ENCODE measurements around the gene BAIAP2L1.

Gene BAIAP2L1

DNA sequence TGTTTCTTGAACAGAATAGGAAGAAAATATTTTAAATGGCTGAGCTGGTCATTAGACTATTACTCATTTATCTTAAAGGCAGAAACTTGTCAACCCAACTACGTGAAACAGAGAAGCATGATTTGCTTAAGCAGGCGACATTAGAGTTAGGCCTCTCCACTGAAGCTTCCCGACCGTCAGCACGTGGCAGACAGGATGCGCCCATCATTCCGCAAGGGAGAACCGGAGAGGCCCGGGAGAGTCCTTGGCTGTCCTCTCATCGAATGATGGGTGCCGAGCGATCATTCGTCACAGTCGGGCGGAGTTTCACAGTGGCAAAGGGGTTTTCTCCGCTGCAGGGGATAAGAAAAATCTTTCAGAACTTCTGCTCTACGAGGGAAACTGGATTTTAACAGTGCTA, 107.6 kb downstream of the BAIAP2L1 start:
- DNase-seq (ENCODE audit: low read depth) = no peak

DNA sequence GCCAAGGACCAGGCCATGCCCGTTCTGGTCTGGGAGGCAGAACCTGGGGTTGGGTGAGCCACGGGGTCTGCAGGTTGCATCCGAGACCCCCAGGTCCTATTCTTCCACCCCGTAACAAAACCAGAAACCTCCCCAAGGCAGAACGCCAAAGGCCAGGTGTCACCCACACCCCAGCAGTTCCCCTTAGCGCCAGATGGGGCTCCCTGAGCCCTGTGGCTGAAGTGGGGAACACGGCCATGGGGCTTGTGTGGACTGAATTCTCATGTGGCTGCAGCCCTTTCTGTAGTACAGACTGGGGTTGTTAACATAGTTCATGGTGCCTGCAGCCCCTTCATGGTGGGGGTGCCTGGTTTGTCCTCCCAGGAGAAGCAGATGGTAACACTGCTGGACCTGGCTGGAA, 109.2 kb downstream of the BAIAP2L1 start:
- no peak for DNase-seq (ENCODE audit: low read depth)

DNA sequence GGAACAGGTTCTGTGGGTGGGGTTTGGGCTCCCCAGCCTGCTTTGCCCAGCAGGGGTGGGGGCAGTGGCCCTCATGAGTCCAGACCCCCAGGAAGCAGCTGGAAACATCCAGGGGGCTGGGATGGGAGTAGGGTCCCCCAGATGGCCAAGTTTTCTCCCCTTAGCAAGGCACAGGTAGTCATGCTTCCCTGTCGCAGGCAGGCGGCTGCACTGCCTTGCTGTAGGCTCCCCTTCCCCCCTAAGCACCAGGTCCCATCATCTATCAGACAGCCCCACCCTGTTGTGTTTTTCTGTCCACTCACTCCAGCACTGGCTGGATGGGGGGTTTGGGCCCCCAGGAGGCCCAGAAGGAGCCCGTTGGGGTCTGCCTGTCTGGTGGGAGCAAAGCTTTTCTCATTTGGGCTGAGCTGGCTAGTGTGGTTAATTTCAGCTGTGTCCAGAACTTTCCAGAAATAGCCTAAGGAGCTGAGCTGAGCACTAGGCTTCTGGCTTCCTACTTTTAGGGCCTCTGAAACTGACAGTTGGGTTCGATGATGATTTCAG, 111.5 kb downstream of the BAIAP2L1 start:
- no peak for DNase-seq (ENCODE audit: low read depth)

DNA sequence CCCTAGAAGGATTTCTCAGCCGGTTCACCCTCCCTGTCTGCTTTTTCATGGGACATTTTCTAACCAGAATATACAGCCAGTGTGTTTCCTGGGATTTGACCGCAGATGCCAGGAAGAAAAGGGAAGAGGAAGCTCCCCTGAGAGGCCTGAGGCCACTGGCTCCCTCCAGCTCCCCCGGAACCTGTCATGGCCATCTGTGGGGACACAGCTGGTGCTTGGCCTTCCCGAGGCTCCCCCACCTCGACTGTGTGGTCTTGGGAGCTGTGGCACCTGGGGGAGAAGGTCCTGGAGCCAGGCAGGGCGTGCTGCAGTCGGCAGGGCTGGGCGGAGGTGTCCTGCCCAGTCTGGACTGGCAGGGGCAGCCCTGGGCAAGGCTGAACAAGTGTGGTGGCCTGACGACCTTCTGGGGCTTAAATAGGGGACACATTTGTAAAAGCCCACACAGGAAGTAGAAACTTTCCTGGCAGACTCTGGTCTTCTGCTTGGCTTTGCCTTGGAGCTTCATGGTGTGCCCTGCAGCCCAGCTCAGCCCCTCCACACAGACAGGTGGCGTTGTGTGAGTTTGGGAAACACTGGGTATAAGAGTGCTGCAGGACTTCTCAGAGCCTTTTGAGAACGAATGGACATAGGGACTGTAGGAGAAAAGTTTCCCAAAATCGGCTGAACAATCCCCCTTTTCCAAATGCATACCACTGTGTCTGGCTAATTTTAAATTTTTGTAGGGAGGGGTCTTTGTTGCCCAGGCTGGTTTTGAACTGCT, 112.6 kb downstream of the BAIAP2L1 start:
- DNase-seq (ENCODE audit: low read depth) = no peak

DNA sequence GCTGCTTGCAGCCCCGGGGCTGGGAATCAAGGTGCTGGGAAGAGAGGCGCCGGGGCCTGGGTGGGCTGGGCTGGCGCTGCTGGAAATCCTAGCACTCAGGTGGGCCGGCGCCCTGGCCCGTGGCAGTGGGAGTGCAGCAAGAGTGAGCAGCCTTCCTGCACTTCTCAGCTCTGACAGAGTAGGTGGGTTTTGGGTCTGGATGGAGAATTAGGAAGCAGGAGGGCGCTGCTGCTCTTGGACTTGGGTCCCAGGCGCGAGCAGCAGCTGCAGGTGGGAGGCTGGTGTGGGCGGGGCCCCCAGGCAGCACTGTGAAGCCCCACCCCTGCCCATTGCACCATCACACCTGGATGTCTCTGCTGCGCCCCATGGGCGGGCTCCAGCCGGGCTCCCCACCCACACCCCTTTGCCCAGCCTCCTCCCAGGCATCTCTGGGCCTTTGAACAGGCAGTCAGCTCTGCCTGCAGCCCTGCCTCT, 113.4 kb downstream of the BAIAP2L1 start:
- no peak for DNase-seq (ENCODE audit: low read depth)

DNA sequence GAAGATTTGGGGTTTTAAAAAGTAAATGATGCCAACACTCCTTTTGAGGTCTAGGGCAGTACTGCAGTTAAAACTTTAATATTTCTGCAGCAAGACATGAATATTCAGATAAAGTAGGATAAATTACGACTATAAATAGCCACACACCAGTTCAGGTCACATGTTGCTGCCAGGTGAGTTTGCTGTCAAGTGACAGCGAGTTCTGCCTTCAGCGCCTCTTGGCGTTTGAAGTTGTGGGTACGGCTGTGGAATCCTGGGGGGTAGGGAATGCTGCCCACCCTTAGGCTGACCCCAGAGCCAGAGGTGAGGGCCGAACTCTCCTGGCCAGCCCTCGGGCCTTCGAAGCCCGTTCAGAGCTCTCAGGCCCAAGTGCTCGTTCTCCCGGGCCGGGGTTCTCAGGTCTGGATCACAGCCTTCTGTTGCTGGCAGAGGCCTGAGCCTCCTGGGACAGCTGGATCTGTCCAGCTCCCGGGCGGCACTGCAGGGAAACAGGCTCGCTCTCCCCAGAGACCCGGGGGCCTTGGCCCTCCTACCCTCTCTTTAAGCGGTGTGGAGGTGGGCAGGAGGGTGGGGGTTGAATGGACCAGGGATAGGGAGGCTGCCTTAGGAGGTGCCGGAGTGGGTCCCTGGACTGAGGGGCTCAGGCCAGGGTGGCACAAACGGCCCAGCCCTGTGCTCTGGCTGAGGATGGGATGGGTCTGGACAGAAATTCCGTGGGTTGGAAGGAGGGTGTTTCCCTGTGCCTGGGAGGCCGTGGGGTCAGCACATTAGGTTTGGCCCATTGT, 114.0 kb downstream of the BAIAP2L1 start:
- peak; percentile 19 for DNase-seq (ENCODE audit: low read depth)

DNA sequence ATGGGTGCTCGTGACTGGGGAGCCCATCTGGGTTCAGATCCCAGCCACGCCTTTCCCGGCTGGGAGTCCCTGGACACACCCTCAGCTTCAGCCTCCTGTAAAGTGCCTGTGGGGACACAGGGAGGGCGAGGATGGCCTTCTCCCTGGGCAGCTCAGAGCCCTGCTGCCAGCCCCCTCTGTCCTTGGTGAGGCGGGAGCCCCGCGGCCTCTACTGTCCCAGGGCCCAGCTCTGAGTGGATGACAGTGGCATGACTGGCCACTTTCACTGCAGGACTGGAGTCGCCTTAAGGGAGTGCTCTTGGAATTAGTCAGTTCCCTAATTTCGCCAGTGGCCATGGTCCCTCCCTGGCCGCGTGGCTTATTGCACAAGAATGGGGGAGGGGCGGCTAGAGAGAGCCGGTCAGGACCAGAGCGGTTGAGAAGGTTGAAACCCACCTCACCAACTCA, 114.8 kb downstream of the BAIAP2L1 start:
- peak; percentile 94 for DNase-seq (ENCODE audit: low read depth)

DNA sequence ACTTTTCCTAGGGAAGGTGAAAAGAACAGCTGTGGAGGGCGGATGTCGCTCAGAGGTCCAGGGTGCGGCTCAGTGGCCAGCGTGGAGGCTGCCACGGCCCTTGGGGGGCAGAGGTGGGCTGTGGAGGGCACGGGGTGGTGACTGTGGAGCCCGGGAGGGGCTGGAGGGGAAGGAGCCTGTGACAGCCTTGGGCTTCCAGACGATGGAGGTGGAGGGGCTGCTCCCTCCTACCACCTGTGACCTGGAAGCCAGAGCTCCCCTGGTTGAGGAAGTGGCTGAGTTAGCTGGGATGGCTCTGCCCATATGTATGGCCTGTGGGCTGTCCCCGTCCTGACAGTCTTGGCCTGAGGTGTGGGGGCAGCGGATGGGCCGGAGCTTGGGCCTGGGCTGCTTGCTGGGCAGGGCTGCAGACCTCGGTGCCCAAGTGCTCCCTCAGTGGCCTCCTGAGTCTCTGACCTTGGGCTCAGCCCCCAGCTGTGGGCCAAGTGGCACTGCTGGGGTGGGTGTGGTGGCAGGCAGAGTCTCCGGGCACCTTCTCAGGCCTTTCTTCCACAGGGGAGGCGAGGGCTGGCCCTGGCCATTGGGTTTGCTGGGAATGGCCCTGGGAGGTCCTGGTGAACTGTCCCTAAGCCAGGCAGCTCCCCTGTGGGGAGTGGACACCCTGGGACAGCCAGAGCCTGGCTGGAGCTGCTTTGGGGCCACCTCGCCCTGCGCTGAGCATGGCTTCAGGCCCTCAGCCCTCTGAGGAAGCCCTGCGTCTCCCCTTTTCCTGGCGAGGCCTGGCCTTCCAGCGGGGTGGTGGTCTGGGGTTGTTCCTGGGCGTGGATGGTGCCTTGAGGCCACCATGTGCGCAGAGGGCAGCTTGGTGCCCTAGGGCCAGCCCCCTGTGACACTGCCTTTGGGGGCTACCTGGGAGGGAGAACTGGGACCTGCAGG, 115.5 kb downstream of the BAIAP2L1 start:
- no peak for DNase-seq (ENCODE audit: low read depth)

DNA sequence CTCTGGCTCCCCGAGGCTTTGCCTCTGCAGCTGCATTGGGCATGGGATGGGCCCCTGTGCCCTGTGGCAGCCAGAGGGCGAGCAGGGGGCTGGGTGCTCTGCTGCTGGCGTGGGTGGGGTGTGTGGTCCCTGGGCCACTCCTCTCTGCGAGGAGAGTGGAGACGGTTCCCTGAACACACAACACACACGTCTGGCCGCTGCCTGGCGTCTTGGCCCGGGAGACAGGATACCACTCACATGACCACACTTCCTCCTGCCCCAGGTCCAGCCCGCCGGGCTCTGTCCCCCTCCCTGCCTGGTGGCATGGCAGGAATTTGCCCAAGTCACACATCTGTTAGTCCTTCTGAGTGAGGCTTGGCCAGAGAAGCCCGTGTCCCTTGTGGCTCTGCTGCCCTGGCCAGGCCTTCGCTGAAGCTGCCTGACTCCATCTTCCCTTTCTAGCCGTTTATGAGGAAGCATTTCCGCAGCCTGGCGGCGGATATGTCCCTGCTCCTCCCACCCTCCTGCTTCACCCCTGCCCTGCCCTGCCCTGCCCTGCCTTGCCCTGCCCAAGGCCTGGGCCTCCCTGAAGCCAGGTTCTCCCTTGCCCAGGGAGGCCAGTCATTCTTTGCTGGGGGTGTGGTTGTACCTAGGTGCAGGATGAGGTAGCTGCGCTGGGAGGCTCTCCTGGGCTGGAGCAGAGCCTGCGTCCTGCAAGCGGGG, 116.4 kb downstream of the BAIAP2L1 start:
- peak; percentile 98 for DNase-seq (ENCODE audit: low read depth)

DNA sequence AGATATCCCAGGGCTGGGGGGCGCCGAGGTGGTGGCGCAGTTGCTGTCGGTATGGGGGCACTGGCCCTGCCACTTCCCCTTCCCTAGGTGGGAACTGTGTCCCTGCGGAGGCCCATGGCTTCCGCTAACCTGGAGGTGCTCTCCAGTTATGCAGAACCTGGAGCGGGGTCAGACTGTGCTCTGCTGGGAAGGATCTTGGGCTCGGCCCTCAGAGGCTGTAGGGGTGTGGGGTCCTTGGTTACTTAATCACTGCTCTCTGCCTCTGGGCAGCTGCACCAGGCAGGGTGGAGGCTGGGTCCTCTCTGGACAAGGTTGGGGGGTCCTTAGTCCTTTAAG, 117.0 kb downstream of the BAIAP2L1 start:
- DNase-seq (ENCODE audit: low read depth) = no peak

DNA sequence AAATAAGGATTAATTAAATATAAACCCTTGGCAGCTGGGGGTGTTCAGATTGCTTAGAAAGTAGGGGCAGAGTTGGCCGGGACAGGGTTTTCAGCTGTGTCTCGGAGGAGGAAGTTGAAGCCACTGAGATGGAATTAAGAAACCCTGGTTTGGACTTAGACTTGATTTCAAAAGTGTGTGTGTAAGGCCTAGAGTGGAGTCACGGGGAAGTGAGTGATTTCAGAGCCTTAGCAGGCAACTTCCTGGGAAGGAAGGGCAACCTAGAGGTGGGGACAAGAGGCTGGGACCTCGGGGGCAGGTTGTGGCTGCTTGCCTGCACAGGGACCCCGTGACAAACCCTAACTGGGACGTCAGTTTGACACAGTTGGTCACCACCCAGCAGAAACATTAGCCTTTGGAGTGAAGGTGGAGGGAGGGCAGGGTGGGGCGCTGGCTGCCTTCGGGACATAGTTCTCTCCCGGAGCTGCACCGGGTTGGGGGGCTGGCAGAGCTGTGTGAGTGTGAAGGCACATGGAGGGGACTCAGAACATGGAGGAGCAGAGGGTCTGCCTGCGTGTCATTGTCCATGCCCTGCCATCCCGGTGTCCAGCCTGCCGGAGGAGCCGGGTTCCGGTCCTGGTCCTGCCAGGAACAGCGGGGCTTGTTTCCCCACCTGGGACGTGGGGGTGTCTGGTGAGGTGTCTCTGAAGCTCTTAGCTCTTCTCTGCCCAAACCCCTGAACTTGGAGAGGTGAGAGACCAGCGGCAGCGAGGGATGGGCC, 117.6 kb downstream of the BAIAP2L1 start:
- peak; percentile 78 for DNase-seq (ENCODE audit: low read depth)

DNA sequence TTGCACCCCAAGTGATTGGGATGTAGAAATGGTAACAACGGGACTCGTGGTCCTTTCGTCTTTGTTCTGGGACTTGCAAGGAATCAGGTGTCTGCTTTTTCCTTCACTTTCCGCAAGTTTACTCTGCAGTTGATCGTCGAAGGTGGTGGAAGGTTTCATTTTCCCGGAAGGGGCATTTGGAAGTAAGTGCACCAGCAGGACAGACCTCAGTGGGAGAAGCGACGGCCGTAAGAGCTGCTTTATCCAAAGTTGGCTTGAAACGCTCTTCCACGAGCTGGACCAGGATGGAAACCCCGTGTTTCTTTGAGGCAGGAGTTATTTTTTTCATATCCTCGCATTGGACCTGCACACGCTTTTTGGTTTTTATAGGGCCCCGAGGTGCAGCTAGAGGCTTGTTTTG, 118.2 kb downstream of the BAIAP2L1 start:
- peak; percentile 31 for DNase-seq (ENCODE audit: low read depth)

DNA sequence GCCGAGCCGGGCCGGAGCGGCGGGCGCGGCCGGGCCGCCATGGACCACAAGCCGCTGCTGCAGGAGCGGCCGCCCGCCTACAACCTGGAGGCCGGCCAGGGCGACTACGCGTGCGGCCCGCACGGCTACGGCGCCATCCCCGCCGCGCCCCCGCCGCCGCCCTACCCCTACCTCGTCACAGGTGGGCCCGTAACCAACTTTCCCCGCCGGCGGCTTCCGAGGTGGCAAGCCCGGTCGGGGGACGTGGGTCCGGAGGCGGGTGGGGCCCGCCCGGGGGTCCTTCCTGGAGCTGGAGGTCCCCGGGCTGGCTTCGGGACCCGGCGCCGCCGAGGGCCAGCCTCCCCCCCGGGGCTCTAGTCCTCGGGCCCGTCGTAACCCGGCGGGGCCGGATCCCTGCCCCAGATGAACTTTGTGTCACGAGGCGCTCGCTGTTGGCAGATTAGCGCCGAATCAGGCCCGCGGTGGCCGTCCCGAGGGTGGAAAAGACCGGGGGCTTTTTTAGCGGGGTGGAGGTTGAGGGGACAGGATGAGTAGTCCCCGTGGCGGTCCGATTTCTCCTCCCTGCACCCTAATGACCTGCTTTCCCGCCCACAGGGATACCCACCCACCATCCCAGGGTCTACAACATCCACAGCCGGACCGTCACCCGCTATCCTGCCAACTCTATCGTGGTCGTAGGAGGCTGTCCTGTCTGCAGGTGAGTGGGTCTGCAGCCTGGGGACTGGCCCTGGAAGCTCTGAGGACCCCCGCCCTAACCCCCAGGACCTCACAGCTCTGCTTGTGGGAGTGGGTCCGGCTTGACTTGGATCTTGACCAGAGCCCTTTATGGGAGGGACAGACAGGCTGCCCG, 118.9 kb downstream of the BAIAP2L1 start:
- peak; percentile 13 for DNase-seq (ENCODE audit: low read depth)

DNA sequence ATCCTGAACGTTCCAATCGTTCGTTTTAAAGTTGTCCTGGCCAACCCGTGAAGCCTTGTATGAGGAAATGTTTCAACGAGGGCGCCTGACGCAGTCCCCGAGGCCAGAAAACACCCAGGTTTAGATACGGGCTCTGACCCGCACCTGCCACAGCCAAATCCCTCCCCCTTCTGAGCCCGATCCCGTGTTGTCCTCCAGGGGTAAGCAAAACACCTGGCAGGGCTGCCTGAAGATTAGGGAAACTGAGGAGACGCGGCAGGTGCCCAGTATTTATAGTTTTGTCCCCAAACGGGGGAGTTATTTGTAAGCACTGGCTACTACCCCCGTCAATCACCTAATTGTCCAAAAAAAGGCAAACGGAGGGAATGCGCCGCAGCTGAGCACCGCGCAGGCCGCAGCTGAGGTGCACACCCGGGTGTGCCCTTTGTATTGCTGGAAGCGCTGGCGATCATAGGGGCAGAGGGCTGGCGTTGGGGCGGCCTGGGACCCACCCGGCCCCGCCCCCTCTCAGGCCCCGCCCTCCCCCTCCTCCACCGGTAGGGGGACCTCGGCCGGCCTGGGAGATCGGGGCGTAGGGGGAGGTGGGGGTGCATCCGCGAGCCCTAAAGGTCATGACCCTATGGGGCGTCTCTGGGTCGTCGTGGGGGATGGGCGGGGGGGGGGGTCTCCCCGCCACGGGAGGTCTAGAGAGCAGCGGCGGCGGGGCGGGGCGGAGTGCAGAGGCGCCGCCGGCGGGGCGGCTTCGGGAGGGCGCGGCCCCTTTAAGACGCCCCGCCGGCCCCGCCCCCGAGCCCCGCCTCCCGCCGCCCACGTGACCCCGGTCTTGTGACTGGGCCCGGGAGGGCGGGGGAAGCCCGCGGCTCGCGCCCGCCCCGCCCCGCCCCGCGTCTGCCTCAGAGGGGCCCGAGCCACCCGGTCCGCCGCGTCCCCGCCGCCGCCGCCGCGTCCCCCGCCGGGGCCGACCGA, 119.8 kb downstream of the BAIAP2L1 start, which contains the start of gene BRI3:
Gene BRI3, plus strand, starts transcription at position 896 of the 966 bp plus-strand sequence. CDS start 110 bp downstream, outside the sequence.
- DNase-seq (ENCODE audit: low read depth) = peak; percentile 91

DNA sequence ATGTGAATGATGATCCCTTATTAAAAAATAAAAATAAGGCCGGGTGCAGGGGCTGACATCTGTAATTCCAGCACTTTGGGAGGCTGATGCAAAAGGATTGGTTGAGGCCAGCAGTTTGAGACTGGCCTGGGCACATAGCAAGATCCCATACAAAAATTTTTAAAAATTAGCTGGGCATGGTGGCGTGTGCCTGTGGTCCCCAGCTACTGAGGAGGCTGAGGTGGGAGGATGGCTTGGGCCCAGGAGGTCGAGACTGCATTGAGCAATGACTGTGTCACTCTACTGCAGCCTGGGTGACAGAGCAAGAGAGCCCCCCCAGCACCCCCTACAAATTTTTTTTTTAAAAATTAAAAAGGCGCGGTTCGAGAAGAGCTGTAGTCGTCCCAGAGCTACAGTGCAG, 120.6 kb downstream of the BAIAP2L1 start:
- DNase-seq (ENCODE audit: low read depth) = no peak

DNA sequence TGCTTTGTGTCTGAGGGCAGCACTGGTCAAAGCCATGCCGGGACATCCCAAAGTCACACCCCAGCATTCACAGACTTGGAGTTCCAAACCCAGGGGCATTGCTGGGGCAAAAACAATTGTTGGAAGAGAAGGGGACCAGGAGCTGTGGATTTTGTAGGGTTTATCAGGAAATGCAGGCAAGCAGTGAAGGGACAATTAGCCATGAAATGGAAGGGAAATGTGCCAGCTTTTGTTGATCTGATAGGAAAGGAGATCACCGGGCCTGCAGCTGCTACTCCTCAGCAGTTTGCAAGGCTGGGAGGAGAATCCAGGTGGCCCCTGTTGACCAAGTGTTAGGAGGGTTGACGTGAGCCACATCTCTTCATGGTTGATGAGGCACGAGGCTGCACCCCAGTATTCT, 122.0 kb downstream of the BAIAP2L1 start:
- no peak for DNase-seq (ENCODE audit: low read depth)

DNA sequence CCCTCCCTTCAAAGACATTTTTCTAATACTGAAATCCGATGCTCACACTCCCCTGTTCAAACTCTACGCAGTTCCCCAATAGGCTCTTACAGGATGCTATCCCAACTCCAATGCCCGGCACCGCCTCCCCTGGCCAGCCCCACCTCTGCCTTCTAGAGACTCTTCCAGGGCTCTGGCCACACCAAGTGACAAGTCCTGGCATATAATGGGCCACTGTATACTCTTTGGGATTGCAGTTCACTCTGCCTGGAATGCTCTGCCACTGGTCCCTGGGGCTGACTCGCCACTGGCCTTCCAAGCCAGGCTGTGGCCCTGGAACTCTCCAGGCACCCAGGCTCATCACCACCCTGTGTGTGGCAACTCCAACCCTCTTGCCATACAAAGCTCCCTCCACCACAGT, 122.5 kb downstream of the BAIAP2L1 start:
- DNase-seq (ENCODE audit: low read depth) = peak; percentile 36

DNA sequence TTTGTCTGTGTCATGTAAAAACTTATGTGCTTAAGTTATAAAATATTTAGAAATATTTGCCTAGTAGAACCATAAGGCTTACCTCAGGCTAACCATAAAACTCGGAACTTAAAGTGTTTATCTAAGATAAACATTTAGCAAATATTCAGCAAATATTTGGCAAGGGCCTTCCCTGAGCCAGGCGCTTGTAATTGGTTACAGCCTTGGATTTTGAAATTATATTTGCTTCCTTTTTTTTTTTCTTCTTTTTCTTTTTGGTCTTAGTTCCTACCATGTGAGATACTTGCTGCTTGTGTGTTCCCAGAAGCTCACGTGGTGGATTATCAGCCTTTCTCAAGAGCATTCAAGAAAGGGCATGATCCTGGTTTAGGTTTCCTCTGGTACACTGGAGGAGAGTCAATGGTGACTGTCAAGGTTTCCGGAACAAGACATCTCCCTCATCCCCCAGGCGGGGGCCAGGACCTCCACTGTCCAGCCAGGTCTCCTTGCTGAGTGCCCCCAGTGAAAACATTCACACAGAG, 124.6 kb downstream of the BAIAP2L1 start:
- DNase-seq (ENCODE audit: low read depth) = peak; percentile 53

Measured in EH (cell line).